Stimulated activated CD8-positive, alpha-beta memory T cell treated with anti-CD3 and anti-CD28 coated beads, Interleukin-2, amount 100 ng/mL, for 48 hours (primary cell): ENCODE measurements around the gene DNAJC11.

ENCODE experiments used
- DNase-seq, 2 donors: peaks; one replicate each; pipeline ENCODE4 v3.0.0-alpha.2; 2020; ENCODE audit warnings: low read depth in 2 of 2

Gene DNAJC11

GRCh38 chr1:6624710-6625583 is 76.7 kb downstream of the DNAJC11 start, which contains the start of gene THAP3:
THAP3 (plus strand) TSS chr1:6624868; CDS start chr1:6625219, 351 bp downstream.
- peak; percentile 86 to 90 for DNase-seq

GRCh38 chr1:6623269-6623965 is 78.2 kb downstream of the DNAJC11 start:
- no peak for DNase-seq

- DNase-seq = no peak
Measured at GRCh38 chr1:6622396-6623152, 79.0 kb downstream of the DNAJC11 start.

GRCh38 chr1:6621429-6622391 is 79.9 kb downstream of the DNAJC11 start:
- no peak for DNase-seq

- DNase-seq = no peak
Measured at GRCh38 chr1:6619045-6619444, 82.6 kb downstream of the DNAJC11 start.

GRCh38 chr1:6614929-6615785 is 86.5 kb downstream of the DNAJC11 start:
- no peak for DNase-seq

GRCh38 chr1:6614019-6614928 is 87.3 kb downstream of the DNAJC11 start:
- peak in 1 of 2 donors; percentile 54 for DNase-seq

GRCh38 chr1:6613361-6614018 is 88.1 kb downstream of the DNAJC11 start, which contains the start of gene PHF13:
PHF13 (plus strand) TSS chr1:6613731; CDS start chr1:6614067, 336 bp downstream.
- peak; percentile 99 for DNase-seq

- no peak for DNase-seq
Measured at GRCh38 chr1:6612641-6613360, 88.8 kb downstream of the DNAJC11 start.

- DNase-seq = no peak
Measured at GRCh38 chr1:6603915-6604558, 97.6 kb downstream of the DNAJC11 start.

GRCh38 chr1:6603238-6603914 is 98.2 kb downstream of the DNAJC11 start:
- DNase-seq = peak; percentile 37 to 40

- DNase-seq = peak; percentile 85 to 91
Measured at GRCh38 chr1:6602669-6603237, 98.9 kb downstream of the DNAJC11 start, which contains the start of gene KLHL21. KLHL21 (minus strand) TSS chr1:6602869; CDS start chr1:6602817, 52 bp downstream.

GRCh38 chr1:6601923-6602668 is 99.5 kb downstream of the DNAJC11 start:
- no peak for DNase-seq

- DNase-seq = peak; percentile 60 to 78
Measured at GRCh38 chr1:6601049-6601922, 100.3 kb downstream of the DNAJC11 start.
